B cell (primary cell): ENCODE results near the gene DYRK1A. TPM values are rescaled to one million over a fixed set of nuclear protein-coding genes. Genes with fewer than 3 reads are reported as not detected.
A peak's percentile ranks its signal among the peaks of the same experiment; 100 is the strongest.

Experiments used
- ATAC-seq: fragments of 200-7000 bp; cut with Tn5 transposase; one replicate; pipeline ENCODE4 v1.10.0; 2021; ENCODE audit warnings: low read depth, mild to moderate bottlenecking, moderate number of reproducible peaks, moderate library complexity
- CTCF ChIA-PET: fragments of 350-600 bp; sonication (Branson Sonifier 250); formaldehyde crosslinking; loops from one replicate; lab custom pipeline; 2021; ENCODE audit warnings: antibody characterized with exemption, inconsistent platforms; lab: Charles Lee
- POLR2A ChIA-PET: fragments of 350-600 bp; sonication (Branson Sonifier 250); formaldehyde crosslinking; loops from one replicate; lab custom pipeline; 2021; ENCODE audit warnings: antibody characterized with exemption; lab: Charles Lee
- DNase-seq: peaks from one replicate; pipeline ENCODE4 v3.0.0; 2013
- H2AFZ ChIP-seq: 2 replicates; pipeline ENCODE4 v1.6.1; 2012; ENCODE audit warnings: mild to moderate bottlenecking, low read depth, low read length; ENCODE audit not compliant: insufficient read depth, poor library complexity, severe bottlenecking
- H3K27ac ChIP-seq, 2 donors: 1 replicate in 1 of 2; 2 replicates in 1 of 2; pipeline ENCODE4 v1.5.1; 2012 to 2013; ENCODE audit warnings: low read length in 2 of 2, mild to moderate bottlenecking in 2 of 2, moderate library complexity in 1 of 2
- H3K27me3 ChIP-seq, 4 experiments: fragments of 200-600 bp in 1 of 4; sonication (generic) in 1 of 4; replicated peaks in 1 of 4; 1 replicate in 2 of 4; 2 replicates in 2 of 4; pipeline versions ENCODE4 v1.6.1 to v1.7.0; 2013 to 2016; ENCODE audit warnings: low read length in 3 of 4, mild to moderate bottlenecking in 2 of 4, mixed read lengths in 1 of 4, moderate library complexity in 1 of 4; ENCODE audit not compliant: insufficient read depth in 4 of 4, control insufficient read depth in 3 of 4; ENCODE audit errors: control extremely low read depth in 1 of 4
- H3K36me3 ChIP-seq, 2 experiments: replicated peaks in 1 of 2; 1 replicate in 1 of 2; 2 replicates in 1 of 2; pipeline versions ENCODE4 v1.6.1 to v1.7.1; 2013; ENCODE audit warnings: low read length in 1 of 2; ENCODE audit not compliant: insufficient read depth in 2 of 2, control insufficient read depth in 1 of 2; ENCODE audit errors: control extremely low read depth in 1 of 2, extremely low read depth in 1 of 2
- H3K4me1 ChIP-seq, 2 donors: fragments of 200-600 bp in 1 of 2; sonication (generic) in 1 of 2; 1 replicate in 1 of 2; 2 replicates in 1 of 2; pipeline versions ENCODE4 v1.5.1 to v1.6.1; 2013 to 2017; ENCODE audit warnings: low read length in 2 of 2; ENCODE audit not compliant: control insufficient read depth in 2 of 2, insufficient read depth in 2 of 2
- H3K4me2 ChIP-seq: replicated peaks from 2 replicates; pipeline ENCODE3; 2012; ENCODE audit warnings: mild to moderate bottlenecking, low read depth, low read length; ENCODE audit not compliant: poor library complexity, severe bottlenecking
- H3K4me3 ChIP-seq, 5 experiments: fragments of 200-600 bp in 1 of 5; sonication (generic) in 1 of 5; 1 replicate in 3 of 5; 2 replicates in 2 of 5; pipeline versions ENCODE4 v1.5.1 to v1.7.0; 2011 to 2016; ENCODE audit warnings: low read length in 4 of 5, mild to moderate bottlenecking in 4 of 5, low read depth in 2 of 5, control low read depth in 1 of 5, moderate library complexity in 1 of 5; ENCODE audit not compliant: insufficient read depth in 1 of 5; ENCODE audit errors: control extremely low read depth in 1 of 5, extremely low read depth in 1 of 5
- H3K79me2 ChIP-seq: fragments of 200-600 bp; sonication (generic); one replicate; pipeline ENCODE4 v1.6.0; 2016; ENCODE audit warnings: low read length; ENCODE audit not compliant: control insufficient read depth, insufficient read depth
- H3K9ac ChIP-seq: fragments of 200-600 bp; sonication (generic); 2 replicates; pipeline ENCODE4 v1.6.1; 2017; ENCODE audit warnings: mild to moderate bottlenecking, low read length, moderate library complexity
- H3K9me3 ChIP-seq, 3 donors: one replicate each; pipeline versions ENCODE4 v1.6.1 to v1.7.1; 2013; ENCODE audit warnings: low read length in 2 of 3; ENCODE audit not compliant: control insufficient read depth in 2 of 3, insufficient read depth in 1 of 3; ENCODE audit errors: control extremely low read depth in 1 of 3
- H4K20me1 ChIP-seq: 2 replicates; pipeline ENCODE4 v1.6.0; 2012; ENCODE audit warnings: mild to moderate bottlenecking, low read length; ENCODE audit not compliant: insufficient read depth, control insufficient read depth, poor library complexity, severe bottlenecking
- H3K27ac Mint-ChIP-seq: one replicate; pipeline ENCODE4 v1.8.0; 2021; ENCODE audit warnings: mixed read lengths
- H3K27me3 Mint-ChIP-seq: one replicate; pipeline ENCODE4 v1.8.0; 2021; ENCODE audit warnings: mixed read lengths
- H3K4me1 Mint-ChIP-seq: one replicate; pipeline ENCODE4 v1.8.0; 2021; ENCODE audit warnings: mixed read lengths
- H3K4me3 Mint-ChIP-seq: one replicate; pipeline ENCODE4 v1.8.0; 2021; ENCODE audit warnings: mixed read lengths
- H3K9me3 Mint-ChIP-seq: one replicate; pipeline ENCODE4 v1.8.0; 2022; ENCODE audit warnings: mixed read lengths; ENCODE audit not compliant: insufficient read depth
- CTCF ChIP-seq: fragments of 200-600 bp; IDR thresholded peaks from one replicate; pipeline ENCODE4 v1.8.0; 2022; ENCODE audit warnings: antibody characterized with exemption, mild to moderate bottlenecking
- EZH2 ChIP-seq: IDR thresholded peaks from 2 replicates; pipeline ENCODE4 v1.6.1; 2012; ENCODE audit warnings: borderline replicate concordance, low read depth, mild to moderate bottlenecking, moderate library complexity, low read length; ENCODE audit not compliant: insufficient read depth, poor library complexity, severe bottlenecking
- WGBS: methylation state at CpG from one replicate; pipeline ENCODE4 v1.1.5; 2013; ENCODE audit warnings: missing lambda C conversion rate; ENCODE audit not compliant: insufficient coverage; 5-methylcytosine and 5-hydroxymethylcytosine counted together
- intact Hi-C: fragments of 100-400 bp; cut with micrococcal nuclease; formaldehyde crosslinking; loops from one replicate; pipeline ENCODE4 v1.10.0; 2022
- polyA plus RNA-seq: library from polyadenylated mRNA; depleted of rRNA; stranded (reverse); fragments of >200 nt; gene quantifications from 2 replicates; pipeline ENCODE4 v1.2.3, GENCODE V29; 2012
- total RNA-seq, 2 donors: library from RNA; stranded (reverse); fragments of 120-200 nt in 1 of 2; gene quantifications; 1 replicate in 1 of 2; 2 replicates in 1 of 2; pipeline versions ENCODE4 v1.2.3 to v1.2.4, GENCODE V29; 2013 to 2022

Gene DYRK1A
- total and polyA plus RNA-seq, 2 donors (not counting 1 experiment from before 2014, with no cell fraction given): 46.6 to 147 TPM

- Histone ChIP-seq H3K9ac (peak overlapping the region; percentile 21), H3K4me3 (peak overlapping the region in 1 of 5 experiments; percentile 27), H3K4me2 (peak overlapping the region; percentile 77), H3K27me3 (no peaks in the 10 kb centered on the region), H3K9me3 (no peaks in the 10 kb centered on the region), H4K20me1 (peaks cover 62% of the 10 kb centered on the region), H3K79me2 (peaks cover 85% of the 10 kb centered on the region), H2AFZ (no peak overlapping the region), H3K36me3 (peaks cover 0 to 2% of the 10 kb centered on the region in 2 experiments), H3K4me1 (peaks cover 52 to 67% of the 10 kb centered on the region in 2 donors), H3K27ac (peak overlapping the region in 1 of 2 donors; percentile 60)
- ChIA-PET POLR2A (no interaction called here), CTCF (no interaction called here)
- Mint-ChIP-seq H3K4me1 (peaks cover 71% of the 10 kb centered on the region), H3K27ac (no peak overlapping the region), H3K4me3 (peak overlapping the region; percentile 89), H3K9me3 (no peaks in the 10 kb centered on the region), H3K27me3 (no peaks in the 10 kb centered on the region)
- no peak for DNase-seq
- TF ChIP-seq EZH2: no peak
- TF ChIP-seq CTCF: no peak
- 0% methylated on average over 1 of the region's 2 CpGs for WGBS
- no peak for ATAC-seq
- intact Hi-C loops: loop anchor here (5.0 kb wide), 1 partner anchor 36 kb away; no protein-coding TSS in a partner anchor
These were observed 4.4 kb downstream of the DYRK1A start for GRCh38 chr21:37371041-37371397.

DNA sequence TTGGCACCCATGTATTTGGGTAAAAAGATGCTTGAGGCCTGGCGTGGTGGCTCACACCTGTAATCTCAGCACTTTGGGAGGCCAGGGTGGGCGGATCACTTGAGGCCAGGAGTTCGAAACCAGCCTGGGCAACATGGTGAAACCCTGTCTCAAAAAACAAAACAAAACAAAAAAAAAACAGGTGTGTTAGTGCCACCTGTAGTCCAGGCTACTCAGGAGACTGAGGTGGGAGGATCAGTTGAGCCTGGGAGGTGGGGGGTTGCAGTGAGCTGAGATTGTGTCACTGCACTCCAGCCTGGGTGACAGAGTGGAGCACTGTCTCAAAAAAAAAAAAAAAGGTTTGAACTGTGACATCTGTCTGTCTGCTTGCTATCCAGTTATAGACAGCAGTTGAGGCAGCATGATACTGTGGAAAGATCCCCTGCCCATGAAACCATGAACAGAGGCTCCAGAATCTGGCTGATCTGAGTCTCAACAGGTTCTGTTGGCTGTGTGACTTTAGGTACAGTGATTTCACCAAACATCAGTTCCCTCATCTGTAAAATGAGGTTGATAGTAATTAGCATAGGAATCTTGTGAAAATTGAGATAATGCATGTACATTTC, 5.7 kb downstream of the DYRK1A start:
- TF ChIP-seq CTCF: no peak
- Histone ChIP-seq H3K36me3 (peaks cover 0 to 3% of the 10 kb centered on the region in 2 experiments), H3K9me3 (no peaks in the 10 kb centered on the region), H3K4me1 (peaks cover 57 to 74% of the 10 kb centered on the region in 2 donors), H4K20me1 (peaks cover 74% of the 10 kb centered on the region), H3K4me3 (no peak overlapping the region), H2AFZ (no peak overlapping the region), H3K4me2 (no peak overlapping the region), H3K27me3 (no peaks in the 10 kb centered on the region), H3K79me2 (peaks cover 97% of the 10 kb centered on the region), H3K27ac (peak overlapping the region in 1 of 2 donors; percentile 46), H3K9ac (no peak overlapping the region)
- intact Hi-C loops: loop anchor here (5.0 kb wide), 1 partner anchor 35 kb away; no protein-coding TSS in a partner anchor
- ATAC-seq (no peak), DNase-seq (no peak)
- ChIA-PET CTCF (interaction anchor here (1.3 to 1.4 kb wide), 2 partner anchors 9 to 11 kb away, joined by 3 read pairs; no protein-coding TSS in a partner anchor), POLR2A (interaction anchor here (0.6 kb wide), 1 partner anchor 106 kb away, joined by 3 read pairs; no protein-coding TSS in a partner anchor)
- 88% methylated on average over 1 of the region's 3 CpGs for WGBS
- Mint-ChIP-seq H3K27ac (no peak overlapping the region), H3K9me3 (no peaks in the 10 kb centered on the region), H3K27me3 (no peaks in the 10 kb centered on the region), H3K4me1 (peaks cover 79% of the 10 kb centered on the region), H3K4me3 (peak overlapping the region; percentile 11)
